Activated T-cell treated with anti-CD3 and anti-CD28 coated beads for 48 hours (primary cell): ENCODE results near the gene NAT8.
"Not testable (repeated sequence)": the region's sequence is repeated elsewhere in the genome, so short reads cannot be mapped to it uniquely, and the experiment has no call there.

Source experiments
- DNase-seq: peaks from one replicate; pipeline ENCODE4 v3.0.0-alpha.2; 2020; ENCODE audit warnings: low read depth

Gene NAT8

GRCh38 chr2:73642338-73643018 is at the start of gene NAT8:
NAT8 (minus strand) TSS chr2:73642422; CDS start chr2:73641628, 794 bp downstream.
- DNase-seq: no peak

- DNase-seq: not testable (repeated sequence)
Observed at GRCh38 chr2:73690372-73691088, 48.3 kb upstream of the NAT8 start.

GRCh38 chr2:73688494-73688893 is 46.3 kb upstream of the NAT8 start:
- DNase-seq: not testable (repeated sequence)

GRCh38 chr2:73685764-73686438 is 43.7 kb upstream of the NAT8 start:
- no peak for DNase-seq

GRCh38 chr2:73684905-73685304 is 42.7 kb upstream of the NAT8 start:
- not testable (repeated sequence) for DNase-seq

- DNase-seq: not testable (repeated sequence)
Observed at GRCh38 chr2:73684325-73684724, 42.1 kb upstream of the NAT8 start.

- not testable (repeated sequence) for DNase-seq
Observed at GRCh38 chr2:73679951-73680571, 37.8 kb upstream of the NAT8 start.

GRCh38 chr2:73679237-73679636 is 37.0 kb upstream of the NAT8 start:
- not testable (repeated sequence) for DNase-seq

GRCh38 chr2:73678008-73678407 is 35.8 kb upstream of the NAT8 start:
- DNase-seq: not testable (repeated sequence)

- not testable (repeated sequence) for DNase-seq
Observed at GRCh38 chr2:73676211-73676610, 34.0 kb upstream of the NAT8 start.

- not testable (repeated sequence) for DNase-seq
Observed at GRCh38 chr2:73674696-73675157, 32.5 kb upstream of the NAT8 start.

GRCh38 chr2:73669976-73670375 is 27.8 kb upstream of the NAT8 start:
- not testable (repeated sequence) for DNase-seq

- DNase-seq: not testable (repeated sequence)
Observed at GRCh38 chr2:73667239-73667638, 25.0 kb upstream of the NAT8 start.

GRCh38 chr2:73654175-73654574 is 12.0 kb upstream of the NAT8 start:
- DNase-seq: no peak

- DNase-seq: no peak
Observed at GRCh38 chr2:73652348-73652747, 10.1 kb upstream of the NAT8 start.

GRCh38 chr2:73651591-73652230 is 9.5 kb upstream of the NAT8 start:
- no peak for DNase-seq

- not testable (repeated sequence) for DNase-seq
Observed at GRCh38 chr2:73647690-73648089, 5.5 kb upstream of the NAT8 start.

- no peak for DNase-seq
Observed at GRCh38 chr2:73641767-73642062, 507 bp downstream of the NAT8 start.

GRCh38 chr2:73640946-73641766 is 1.1 kb downstream of the NAT8 start:
- DNase-seq: no peak

GRCh38 chr2:73640511-73640911 is 1.7 kb downstream of the NAT8 start:
- DNase-seq: no peak

- no peak for DNase-seq
Observed at GRCh38 chr2:73638429-73638828, 3.8 kb downstream of the NAT8 start.
